SK-N-SH (cell line): ENCODE measurements around the gene CELF2.

Experiments used
- EP300 ChIP-seq, 2 experiments: IDR thresholded peaks; 2 replicates each; pipeline versions ENCODE4 v1.4.0 to v1.6.1; 2012; ENCODE audit warnings: borderline replicate concordance in 1 of 2, low read depth in 1 of 2, low read length in 1 of 2
- FOXJ3 ChIP-seq: sonication (generic); formaldehyde crosslinking; IDR thresholded peaks from 2 replicates; pipeline ENCODE4 v1.5.1; 2020; ENCODE audit warnings: mild to moderate bottlenecking, missing genetic modification reagents
- SIN3A ChIP-seq: IDR thresholded peaks from 2 replicates; pipeline ENCODE4 v1.6.1; 2012; ENCODE audit warnings: low read depth, mild to moderate bottlenecking, low read length, moderate library complexity, borderline replicate concordance
- TAF1 ChIP-seq: IDR thresholded peaks from 2 replicates; pipeline ENCODE4 v1.6.1; 2012; ENCODE audit warnings: low read depth, mild to moderate bottlenecking, low read length, moderate library complexity, borderline replicate concordance
- TF ChIP-seq, protein P1 (sequence below): fragments of 150-350 bp; IDR thresholded peaks from 2 replicates; pipeline ENCODE4 v1.6.1; 2017; ENCODE audit warnings: antibody characterized with exemption, low read length, low read depth, borderline replicate concordance
- TF ChIP-seq, protein P2 (sequence below): fragments of 200-600 bp; sonication (generic); IDR thresholded peaks from 2 replicates; pipeline ENCODE4 v1.6.1; 2017; ENCODE audit warnings: antibody characterized with exemption, mild to moderate bottlenecking, moderate library complexity

GRCh38 chr10:10987111-10987510 is 30.6 kb upstream of the CELF2 start:
- TF ChIP-seq, protein P1, sequence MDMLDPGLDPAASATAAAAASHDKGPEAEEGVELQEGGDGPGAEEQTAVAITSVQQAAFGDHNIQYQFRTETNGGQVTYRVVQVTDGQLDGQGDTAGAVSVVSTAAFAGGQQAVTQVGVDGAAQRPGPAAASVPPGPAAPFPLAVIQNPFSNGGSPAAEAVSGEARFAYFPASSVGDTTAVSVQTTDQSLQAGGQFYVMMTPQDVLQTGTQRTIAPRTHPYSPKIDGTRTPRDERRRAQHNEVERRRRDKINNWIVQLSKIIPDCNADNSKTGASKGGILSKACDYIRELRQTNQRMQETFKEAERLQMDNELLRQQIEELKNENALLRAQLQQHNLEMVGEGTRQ: no peak
- no peak for TF ChIP-seq TAF1
- no peak for TF ChIP-seq SIN3A
- no peak for TF ChIP-seq EP300 (IDR thresholded peaks at IDR 0.05; ENCODE audit: borderline replicate concordance in 1 of 2, low read depth in 1 of 2, low read length in 1 of 2)
- TF ChIP-seq FOXJ3 (CRISPR knock-in tag): no peak
- TF ChIP-seq, protein P2, sequence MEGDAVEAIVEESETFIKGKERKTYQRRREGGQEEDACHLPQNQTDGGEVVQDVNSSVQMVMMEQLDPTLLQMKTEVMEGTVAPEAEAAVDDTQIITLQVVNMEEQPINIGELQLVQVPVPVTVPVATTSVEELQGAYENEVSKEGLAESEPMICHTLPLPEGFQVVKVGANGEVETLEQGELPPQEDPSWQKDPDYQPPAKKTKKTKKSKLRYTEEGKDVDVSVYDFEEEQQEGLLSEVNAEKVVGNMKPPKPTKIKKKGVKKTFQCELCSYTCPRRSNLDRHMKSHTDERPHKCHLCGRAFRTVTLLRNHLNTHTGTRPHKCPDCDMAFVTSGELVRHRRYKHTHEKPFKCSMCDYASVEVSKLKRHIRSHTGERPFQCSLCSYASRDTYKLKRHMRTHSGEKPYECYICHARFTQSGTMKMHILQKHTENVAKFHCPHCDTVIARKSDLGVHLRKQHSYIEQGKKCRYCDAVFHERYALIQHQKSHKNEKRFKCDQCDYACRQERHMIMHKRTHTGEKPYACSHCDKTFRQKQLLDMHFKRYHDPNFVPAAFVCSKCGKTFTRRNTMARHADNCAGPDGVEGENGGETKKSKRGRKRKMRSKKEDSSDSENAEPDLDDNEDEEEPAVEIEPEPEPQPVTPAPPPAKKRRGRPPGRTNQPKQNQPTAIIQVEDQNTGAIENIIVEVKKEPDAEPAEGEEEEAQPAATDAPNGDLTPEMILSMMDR: no peak
